Measurements from ENCODE around the gene SNX32. TPM values are rescaled to one million over a fixed set of nuclear protein-coding genes. Genes with fewer than 3 reads are reported as not detected.

SNX32 gene
- total and polyA plus RNA-seq, 9 of the 15 experiments (the other 6 are each of a cell fraction or from before 2014, with no cell fraction given), result 0.03 TPM; not detected in 7

DNA sequence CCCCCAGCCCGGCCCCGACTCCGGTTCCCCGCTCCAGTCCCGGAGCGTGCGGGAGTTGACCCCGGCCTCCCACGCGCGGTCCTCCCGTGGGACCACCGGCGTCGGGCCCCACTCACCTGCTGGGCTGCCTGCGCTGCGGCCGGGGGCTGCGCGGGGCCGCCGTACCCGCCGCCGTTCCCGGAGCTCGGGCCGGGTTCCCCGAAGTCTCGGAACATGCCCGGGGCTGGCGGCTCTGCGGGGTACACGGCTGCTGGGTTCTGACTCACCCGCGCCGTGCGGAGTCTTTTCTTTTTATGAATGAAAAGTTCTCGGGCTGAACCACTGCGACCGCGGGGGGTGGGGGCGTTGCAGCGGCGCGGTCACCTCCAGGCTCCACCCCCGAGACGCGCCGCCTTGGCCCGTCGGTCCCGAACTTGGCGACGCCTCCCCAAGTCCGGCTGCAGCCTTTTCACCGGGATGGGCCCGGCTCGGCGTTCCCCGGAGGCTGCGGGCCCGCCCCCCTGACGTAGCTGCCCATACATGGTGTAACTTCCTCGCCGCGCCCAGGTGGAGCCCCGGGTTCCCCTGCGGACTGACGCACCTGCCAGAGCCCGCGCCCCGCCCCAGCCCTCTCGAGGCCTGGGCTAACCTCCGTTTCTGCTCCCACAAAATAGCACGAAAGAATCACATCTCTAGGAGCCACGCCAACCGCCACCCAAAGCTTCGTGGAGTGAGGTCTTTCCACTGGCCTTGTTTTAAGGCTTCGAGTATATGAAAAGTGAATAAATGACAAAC, 66.5 kb downstream of the SNX32 start, which contains the start of gene FOSL1 (continued):
- TF ChIP-seq DLX4 (CRISPR knock-in tag; IDR thresholded peaks at IDR 0.05) (no peak), RBM14 (IDR thresholded peaks at IDR 0.05; ENCODE audit: borderline replicate concordance, insufficient read depth, low read depth, low read length) (no peak), E2F6 (IDR thresholded peaks at IDR 0.05; ENCODE audit: borderline replicate concordance in 1 of 2, extremely low read depth in 1 of 2, insufficient read depth in 1 of 2, insufficient read length in 1 of 2, low read depth in 1 of 2, low read length in 1 of 2, poor library complexity in 1 of 2, severe bottlenecking in 1 of 2) (peak in 1 of 2 experiments; percentile 90), RHOXF2B (CRISPR knock-in tag; conservative IDR thresholded peaks at IDR 0.05) (no peak), HINFP (tag; conservative IDR thresholded peaks at IDR 0.05; ENCODE audit: low read depth) (no peak), ZNF384 (IDR thresholded peaks at IDR 0.05; ENCODE audit: low read depth, low read length) (peak; percentile 24; the same call in 1 of the 2 replicates), ESRRA (IDR thresholded peaks at IDR 0.05; ENCODE audit: borderline replicate concordance, low read depth) (peak; percentile 85), TEAD4 (IDR thresholded peaks at IDR 0.05; ENCODE audit: low read length) (no peak), TEAD4 (CRISPR knock-in tag; IDR thresholded peaks at IDR 0.05; ENCODE audit: borderline replicate concordance) (no peak), KDM1A (IDR thresholded peaks at IDR 0.05) (no peak), GATAD2A (IDR thresholded peaks at IDR 0.05) (no peak), ZNF354B (CRISPR knock-in tag; IDR thresholded peaks at IDR 0.05) (no peak), FOXM1 (IDR thresholded peaks at IDR 0.05; ENCODE audit: low read depth) (no peak), FOXM1 (CRISPR knock-in tag; IDR thresholded peaks at IDR 0.05; ENCODE audit: low read depth) (no peak; the same call in 1 of the 2 replicates), ZBTB34 (CRISPR knock-in tag; IDR thresholded peaks at IDR 0.05) (no peak), CXXC5 (CRISPR knock-in tag; IDR thresholded peaks at IDR 0.05) (peak; percentile 93), PKNOX1 (IDR thresholded peaks at IDR 0.05) (peak; percentile 48; the same call in 1 of the 2 replicates), NCOA6 (IDR thresholded peaks at IDR 0.05) (no peak)
